Skeletal muscle tissue (tissue), 4 donors: ENCODE measurements around the gene LPCAT2. TPM values are rescaled to one million over a fixed set of nuclear protein-coding genes. Genes with fewer than 3 reads are reported as not detected.

Experiments used
- H3K27ac ChIP-seq: one replicate; pipeline ENCODE4 v1.7.0; 2013; ENCODE audit warnings: mild to moderate bottlenecking, low read depth, low read length, inconsistent platforms
- H3K27me3 ChIP-seq, 3 donors: one replicate each; pipeline ENCODE4 v1.7.0; 2013; ENCODE audit warnings: low read length in 3 of 3; ENCODE audit not compliant: control insufficient read depth in 3 of 3, insufficient read depth in 3 of 3
- H3K36me3 ChIP-seq, 3 donors: one replicate each; pipeline ENCODE4 v1.7.0; 2013; ENCODE audit warnings: low read length in 3 of 3; ENCODE audit not compliant: control insufficient read depth in 3 of 3, insufficient read depth in 3 of 3
- H3K4me1 ChIP-seq, 3 donors: one replicate each; pipeline ENCODE4 v1.7.0; 2013; ENCODE audit warnings: low read length in 3 of 3, mild to moderate bottlenecking in 3 of 3; ENCODE audit not compliant: control insufficient read depth in 3 of 3, insufficient read depth in 3 of 3
- H3K4me3 ChIP-seq, 3 donors: one replicate each; pipeline ENCODE4 v1.7.0; 2013; ENCODE audit warnings: low read length in 3 of 3
- H3K9ac ChIP-seq, 3 donors: one replicate each; pipeline ENCODE4 v1.7.0; 2013; ENCODE audit warnings: low read length in 3 of 3, mild to moderate bottlenecking in 3 of 3, moderate library complexity in 2 of 3, low read depth in 1 of 3
- H3K9me3 ChIP-seq, 3 donors: one replicate each; pipeline ENCODE4 v1.7.0; 2013; ENCODE audit warnings: low read length in 3 of 3; ENCODE audit not compliant: control insufficient read depth in 3 of 3
- total RNA-seq: library from RNA; depleted of rRNA; stranded (reverse); fragments of >200 nt; gene quantifications from one replicate; pipeline ENCODE4 v1.2.3, GENCODE V29; 2014
- donor health status: Osteomylitis.

The LPCAT2 gene
- total RNA-seq, 1 donor from 2014 or later, result 24.5 TPM

GRCh38 chr16:55534756-55535155 is 25.9 kb downstream of the LPCAT2 start:
- no peaks in the 10 kb centered on the region for H3K27me3 ChIP-seq
- H3K4me3 ChIP-seq, result no peak overlapping the region
- H3K9ac ChIP-seq, result no peak overlapping the region
- H3K27ac ChIP-seq, result no peak overlapping the region
- no peaks in the 10 kb centered on the region for H3K36me3 ChIP-seq
- no peaks in the 10 kb centered on the region for H3K9me3 ChIP-seq
- H3K4me1 ChIP-seq, result no peaks in the 10 kb centered on the region

GRCh38 chr16:55539049-55539448 is 30.2 kb downstream of the LPCAT2 start:
- Histone ChIP-seq H3K27ac (no peak overlapping the region), H3K4me1 (no peaks in the 10 kb centered on the region), H3K27me3 (no peaks in the 10 kb centered on the region), H3K9me3 (no peaks in the 10 kb centered on the region), H3K4me3 (no peak overlapping the region), H3K9ac (no peak overlapping the region), H3K36me3 (no peaks in the 10 kb centered on the region)

- Histone ChIP-seq H3K36me3 (no peaks in the 10 kb centered on the region), H3K9ac (no peak overlapping the region), H3K4me3 (no peak overlapping the region), H3K27ac (no peak overlapping the region), H3K9me3 (no peaks in the 10 kb centered on the region), H3K4me1 (no peaks in the 10 kb centered on the region), H3K27me3 (no peaks in the 10 kb centered on the region)
These were observed 30.6 kb downstream of the LPCAT2 start for GRCh38 chr16:55539488-55539887.

- no peak overlapping the region for H3K27ac ChIP-seq
- no peaks in the 10 kb centered on the region for H3K4me1 ChIP-seq
- no peaks in the 10 kb centered on the region for H3K27me3 ChIP-seq
- H3K9ac ChIP-seq, result no peak overlapping the region
- H3K36me3 ChIP-seq, result no peaks in the 10 kb centered on the region
- no peak overlapping the region for H3K4me3 ChIP-seq
- H3K9me3 ChIP-seq, result no peaks in the 10 kb centered on the region
These were observed 31.3 kb downstream of the LPCAT2 start for GRCh38 chr16:55540221-55540620.

- no peak overlapping the region for H3K9ac ChIP-seq
These were observed 33.7 kb downstream of the LPCAT2 start for GRCh38 chr16:55542459-55543082.

GRCh38 chr16:55543472-55543871 is 34.6 kb downstream of the LPCAT2 start:
- Histone ChIP-seq H3K4me1 (no peaks in the 10 kb centered on the region), H3K36me3 (no peaks in the 10 kb centered on the region), H3K4me3 (no peak overlapping the region), H3K27me3 (no peaks in the 10 kb centered on the region), H3K27ac (no peak overlapping the region), H3K9me3 (no peaks in the 10 kb centered on the region), H3K9ac (no peak overlapping the region)

More at GRCh38 chr16:55542459-55543082, 33.7 kb downstream of the LPCAT2 start:
- H3K36me3 ChIP-seq, result no peaks in the 10 kb centered on the region
- H3K27ac ChIP-seq, result no peak overlapping the region
- no peaks in the 10 kb centered on the region for H3K9me3 ChIP-seq
- no peak overlapping the region for H3K4me3 ChIP-seq
- H3K4me1 ChIP-seq, result no peaks in the 10 kb centered on the region
- H3K27me3 ChIP-seq, result no peaks in the 10 kb centered on the region

- Histone ChIP-seq H3K9me3 (no peaks in the 10 kb centered on the region), H3K27ac (no peak overlapping the region), H3K36me3 (peaks cover 0 to 4% (median 0%) of the 10 kb centered on the region in 3 donors), H3K9ac (no peak overlapping the region), H3K4me1 (no peaks in the 10 kb centered on the region), H3K27me3 (no peaks in the 10 kb centered on the region), H3K4me3 (no peak overlapping the region)
These were observed 43.7 kb downstream of the LPCAT2 start for GRCh38 chr16:55552621-55553020.

GRCh38 chr16:55555436-55555835 is 46.6 kb downstream of the LPCAT2 start:
- H3K4me1 ChIP-seq, result no peaks in the 10 kb centered on the region
- H3K27ac ChIP-seq, result no peak overlapping the region
- H3K4me3 ChIP-seq, result no peak overlapping the region
- H3K36me3 ChIP-seq, result no peaks in the 10 kb centered on the region
- H3K27me3 ChIP-seq, result no peaks in the 10 kb centered on the region
- H3K9ac ChIP-seq, result no peak overlapping the region
- H3K9me3 ChIP-seq, result no peaks in the 10 kb centered on the region

GRCh38 chr16:55557186-55557585 is 48.3 kb downstream of the LPCAT2 start:
- H3K9me3 ChIP-seq, result no peaks in the 10 kb centered on the region
- no peak overlapping the region for H3K27ac ChIP-seq
- no peaks in the 10 kb centered on the region for H3K27me3 ChIP-seq
- H3K9ac ChIP-seq, result no peak overlapping the region
- no peaks in the 10 kb centered on the region for H3K36me3 ChIP-seq
- H3K4me3 ChIP-seq, result no peak overlapping the region
- H3K4me1 ChIP-seq, result no peaks in the 10 kb centered on the region

GRCh38 chr16:55559233-55559632 is 50.4 kb downstream of the LPCAT2 start:
- Histone ChIP-seq H3K27ac (no peak overlapping the region), H3K4me1 (no peaks in the 10 kb centered on the region), H3K27me3 (no peaks in the 10 kb centered on the region), H3K9me3 (no peaks in the 10 kb centered on the region), H3K36me3 (no peaks in the 10 kb centered on the region), H3K4me3 (no peak overlapping the region), H3K9ac (no peak overlapping the region)
